ENCODE data around the gene HECTD4. TPM values are rescaled to one million over a fixed set of nuclear protein-coding genes. Genes with fewer than 3 reads are reported as not detected.

Gene HECTD4
- total and polyA plus RNA-seq, 9 of the 15 experiments (the other 6 are each of a cell fraction or from before 2014, with no cell fraction given), result 3.5 to 33.3 (median 13.5) TPM

- TF ChIP-seq SFPQ (IDR thresholded peaks at IDR 0.05; ENCODE audit: low read depth, low read length) (no peak), ZNF695 (CRISPR knock-in tag; IDR thresholded peaks at IDR 0.05) (no peak), CBX3 (IDR thresholded peaks at IDR 0.05; ENCODE audit: borderline replicate concordance in 1 of 2, low read length in 2 of 2) (peak in 1 of 2 experiments; percentile 64; a peak in 1 of 3 replicates), DMBX1 (CRISPR knock-in tag; IDR thresholded peaks at IDR 0.05; ENCODE audit: borderline replicate concordance) (no peak), TRIM24 (IDR thresholded peaks at IDR 0.05) (no peak), RBM22 (IDR thresholded peaks at IDR 0.05; ENCODE audit: low read depth, low read length, poor library complexity, severe bottlenecking) (no peak), ZNF316 (IDR thresholded peaks at IDR 0.05) (peak; percentile 55), MTA3 (IDR thresholded peaks at IDR 0.05; ENCODE audit: borderline replicate concordance) (no peak), BCOR (IDR thresholded peaks at IDR 0.05) (0 out of 2 replicates have a peak, but pooled peaks have one; percentile 16), ZZZ3 (IDR thresholded peaks at IDR 0.05) (no peak), FOXK2 (conservative IDR thresholded peaks at IDR 0.05 in 1 of 2, IDR thresholded peaks at IDR 0.05 in 1 of 2; ENCODE audit: low read depth in 2 of 2) (no peak), KLF6 (CRISPR knock-in tag; IDR thresholded peaks at IDR 0.05; ENCODE audit: borderline replicate concordance) (no peak), ZNF707 (CRISPR knock-in tag; conservative IDR thresholded peaks at IDR 0.05) (no peak), XRCC5 (IDR thresholded peaks at IDR 0.05; ENCODE audit: low read depth, low read length) (no peak), FOXJ3 (CRISPR knock-in tag; IDR thresholded peaks at IDR 0.05) (no peak), PRDM10 (IDR thresholded peaks at IDR 0.05; ENCODE audit: partially characterized antibody) (no peak), TRIM28 (IDR thresholded peaks at IDR 0.05) (0 out of 2 replicates have a peak, but pooled peaks have one; percentile 65)
- TF ChIP-seq, protein P1, sequence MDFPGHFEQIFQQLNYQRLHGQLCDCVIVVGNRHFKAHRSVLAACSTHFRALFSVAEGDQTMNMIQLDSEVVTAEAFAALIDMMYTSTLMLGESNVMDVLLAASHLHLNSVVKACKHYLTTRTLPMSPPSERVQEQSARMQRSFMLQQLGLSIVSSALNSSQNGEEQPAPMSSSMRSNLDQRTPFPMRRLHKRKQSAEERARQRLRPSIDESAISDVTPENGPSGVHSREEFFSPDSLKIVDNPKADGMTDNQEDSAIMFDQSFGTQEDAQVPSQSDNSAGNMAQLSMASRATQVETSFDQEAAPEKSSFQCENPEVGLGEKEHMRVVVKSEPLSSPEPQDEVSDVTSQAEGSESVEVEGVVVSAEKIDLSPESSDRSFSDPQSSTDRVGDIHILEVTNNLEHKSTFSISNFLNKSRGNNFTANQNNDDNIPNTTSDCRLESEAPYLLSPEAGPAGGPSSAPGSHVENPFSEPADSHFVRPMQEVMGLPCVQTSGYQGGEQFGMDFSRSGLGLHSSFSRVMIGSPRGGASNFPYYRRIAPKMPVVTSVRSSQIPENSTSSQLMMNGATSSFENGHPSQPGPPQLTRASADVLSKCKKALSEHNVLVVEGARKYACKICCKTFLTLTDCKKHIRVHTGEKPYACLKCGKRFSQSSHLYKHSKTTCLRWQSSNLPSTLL (IDR thresholded peaks at IDR 0.05), result no peak
- TF ChIP-seq, protein P2, sequence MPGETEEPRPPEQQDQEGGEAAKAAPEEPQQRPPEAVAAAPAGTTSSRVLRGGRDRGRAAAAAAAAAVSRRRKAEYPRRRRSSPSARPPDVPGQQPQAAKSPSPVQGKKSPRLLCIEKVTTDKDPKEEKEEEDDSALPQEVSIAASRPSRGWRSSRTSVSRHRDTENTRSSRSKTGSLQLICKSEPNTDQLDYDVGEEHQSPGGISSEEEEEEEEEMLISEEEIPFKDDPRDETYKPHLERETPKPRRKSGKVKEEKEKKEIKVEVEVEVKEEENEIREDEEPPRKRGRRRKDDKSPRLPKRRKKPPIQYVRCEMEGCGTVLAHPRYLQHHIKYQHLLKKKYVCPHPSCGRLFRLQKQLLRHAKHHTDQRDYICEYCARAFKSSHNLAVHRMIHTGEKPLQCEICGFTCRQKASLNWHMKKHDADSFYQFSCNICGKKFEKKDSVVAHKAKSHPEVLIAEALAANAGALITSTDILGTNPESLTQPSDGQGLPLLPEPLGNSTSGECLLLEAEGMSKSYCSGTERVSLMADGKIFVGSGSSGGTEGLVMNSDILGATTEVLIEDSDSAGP (CRISPR knock-in tag; IDR thresholded peaks at IDR 0.05), result no peak
- TF ChIP-seq, protein P3, sequence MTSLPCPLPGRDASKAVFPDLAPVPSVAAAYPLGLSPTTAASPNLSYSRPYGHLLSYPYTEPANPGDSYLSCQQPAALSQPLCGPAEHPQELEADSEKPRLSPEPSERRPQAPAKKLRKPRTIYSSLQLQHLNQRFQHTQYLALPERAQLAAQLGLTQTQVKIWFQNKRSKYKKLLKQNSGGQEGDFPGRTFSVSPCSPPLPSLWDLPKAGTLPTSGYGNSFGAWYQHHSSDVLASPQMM (CRISPR knock-in tag; IDR thresholded peaks at IDR 0.05), result no peak
These were observed 7.1 kb downstream of the HECTD4 start (continued) for GRCh38 chr12:112375105-112375504.

Measured in K562 (cell line).